GM12865 (cell line): ENCODE measurements around the gene ZNF799.

Experiments
- DNase-seq: peaks from one replicate; pipeline ENCODE4 v3.0.0; 2010; ENCODE audit warnings: low read depth
- H3K4me3 ChIP-seq: 2 replicates; pipeline ENCODE4 v1.5.1; 2011; ENCODE audit warnings: mild to moderate bottlenecking, low read depth, low read length, control low read depth
- CTCF ChIP-seq: IDR thresholded peaks from 2 replicates; pipeline ENCODE4 v1.5.1; 2011; ENCODE audit warnings: low read length, control low read depth, low read depth, inconsistent platforms; ENCODE audit not compliant: insufficient read depth; ENCODE audit errors: missing control alignments

ZNF799 gene

DNA sequence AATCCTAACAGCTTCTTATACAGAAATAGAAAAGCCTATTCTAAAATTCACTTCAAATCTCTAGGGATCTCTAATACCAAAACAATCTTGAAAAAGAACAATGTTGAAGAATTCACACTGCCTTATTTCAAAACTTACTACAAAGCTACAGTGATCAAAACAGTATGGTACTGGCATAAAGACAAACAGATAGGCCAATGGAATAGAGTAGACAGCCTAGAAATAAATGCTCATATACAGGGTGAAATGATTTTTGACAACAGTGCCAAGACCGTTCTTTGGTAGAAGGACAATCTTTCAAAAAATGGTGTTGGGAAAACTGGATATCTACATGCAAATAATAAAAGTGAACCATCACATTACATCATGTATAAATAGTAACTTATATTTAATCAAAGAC lies 55.9 kb downstream of the ZNF799 start:
- H3K4me3 ChIP-seq, result no peak overlapping the region
- no peak for DNase-seq
- TF ChIP-seq CTCF, result no peak
